GM18868 (cell line): ENCODE data around the gene PPP1R2C.

Experiments used
- ATAC-seq: cut with Tn5 transposase; IDR thresholded peaks from one replicate; pipeline ENCODE4 v1.9.1; 2021; ENCODE audit warnings: mild to moderate bottlenecking, moderate library complexity; ENCODE audit not compliant: unreplicated experiment

PPP1R2C gene

GRCh38 chrX:42751573-42751972 lies 26.4 kb downstream of the PPP1R2C start:
- no peak for ATAC-seq

DNA sequence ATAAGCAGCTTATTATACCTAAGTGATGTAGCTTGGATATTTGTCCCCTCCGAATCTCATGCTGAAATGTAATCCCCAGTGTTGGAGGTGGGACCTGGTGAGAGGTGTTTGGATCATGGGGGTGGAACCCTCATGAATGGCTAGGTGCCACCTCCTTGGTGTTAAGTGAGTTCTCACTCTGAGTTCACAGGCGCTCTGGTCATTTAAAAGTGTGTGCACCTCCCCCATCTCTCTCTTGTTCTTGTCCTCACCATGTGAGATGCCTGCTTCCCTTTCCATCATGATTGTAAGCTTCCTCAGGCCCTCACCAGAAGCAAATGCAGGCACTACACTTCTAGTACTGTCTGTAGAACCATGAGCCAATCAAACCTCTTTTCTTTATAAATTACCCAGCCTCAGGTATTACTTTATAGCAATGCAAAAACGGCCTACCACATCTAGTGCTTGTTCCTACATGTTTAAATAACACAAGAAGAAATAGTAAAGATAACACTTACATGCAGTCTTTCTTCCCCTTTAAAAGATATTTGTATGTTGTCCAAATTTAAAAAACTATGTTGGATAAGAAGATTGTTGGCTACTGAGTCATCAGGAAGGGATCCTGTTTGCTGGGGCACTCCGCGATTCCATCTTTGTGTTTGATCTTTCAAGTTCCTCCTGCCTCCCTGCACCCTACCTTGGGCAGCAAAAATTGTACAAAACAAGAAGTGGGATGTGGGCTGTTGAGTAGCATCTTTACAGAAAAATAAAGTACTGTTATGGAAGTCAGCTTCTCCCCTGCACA lies 29.7 kb downstream of the PPP1R2C start:
- no peak for ATAC-seq

DNA sequence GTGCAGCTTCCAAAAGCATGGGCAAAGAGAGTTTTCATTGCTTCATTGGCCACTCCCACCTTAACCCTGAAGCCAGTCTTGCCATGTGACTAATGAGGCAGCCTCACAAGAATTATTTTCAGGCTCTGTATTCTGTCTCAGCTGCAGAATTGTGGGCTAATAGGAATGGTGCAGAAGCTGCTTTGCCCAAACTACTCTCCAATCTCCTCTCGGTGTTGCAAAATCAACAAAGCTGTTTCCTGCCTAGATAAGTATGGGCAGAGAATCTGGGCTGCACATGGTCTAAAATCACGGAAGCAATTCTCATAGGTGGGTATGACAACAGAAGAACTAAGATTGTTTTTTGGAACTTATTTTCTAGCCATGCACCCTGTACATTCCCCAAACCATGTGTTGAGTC lies 31.4 kb downstream of the PPP1R2C start:
- ATAC-seq = no peak

DNA sequence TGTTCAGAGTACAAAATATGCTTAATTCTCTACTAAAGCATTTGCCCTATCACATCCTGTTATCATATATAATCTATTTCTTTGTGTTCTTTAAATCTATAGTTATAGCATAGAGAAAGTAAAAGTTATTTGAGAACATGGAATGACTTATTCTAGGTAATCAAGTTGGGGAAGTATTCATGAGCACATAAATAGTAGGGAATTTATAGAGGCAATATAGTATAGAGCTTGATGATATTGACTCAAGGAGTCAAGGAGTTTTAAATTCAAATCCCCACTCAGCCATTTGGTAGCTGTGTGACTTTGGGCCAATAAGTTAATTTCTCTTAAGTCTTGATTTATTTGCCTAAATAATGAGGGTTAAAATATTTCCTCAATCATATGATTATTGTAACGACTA lies 37.5 kb downstream of the PPP1R2C start:
- ATAC-seq = no peak

DNA sequence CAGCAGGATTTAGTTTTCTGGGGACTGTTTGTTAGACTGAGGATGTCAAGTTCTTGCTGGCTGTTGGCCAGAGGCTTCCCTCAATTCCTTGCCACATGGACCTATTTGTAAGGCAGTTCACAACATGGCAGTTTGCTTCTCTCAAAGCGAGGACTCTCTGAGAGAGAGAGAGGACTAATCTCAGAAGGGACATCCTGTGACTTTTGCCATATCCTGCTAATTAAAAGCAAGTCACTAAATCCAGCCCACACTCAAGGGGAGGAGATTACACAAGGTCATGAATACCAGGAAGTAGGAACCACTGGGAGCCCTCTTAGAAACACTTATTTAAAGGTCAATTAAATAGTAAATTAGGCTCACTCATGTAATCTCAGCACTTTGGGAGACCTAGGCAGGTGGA lies 38.2 kb downstream of the PPP1R2C start:
- no peak for ATAC-seq

DNA sequence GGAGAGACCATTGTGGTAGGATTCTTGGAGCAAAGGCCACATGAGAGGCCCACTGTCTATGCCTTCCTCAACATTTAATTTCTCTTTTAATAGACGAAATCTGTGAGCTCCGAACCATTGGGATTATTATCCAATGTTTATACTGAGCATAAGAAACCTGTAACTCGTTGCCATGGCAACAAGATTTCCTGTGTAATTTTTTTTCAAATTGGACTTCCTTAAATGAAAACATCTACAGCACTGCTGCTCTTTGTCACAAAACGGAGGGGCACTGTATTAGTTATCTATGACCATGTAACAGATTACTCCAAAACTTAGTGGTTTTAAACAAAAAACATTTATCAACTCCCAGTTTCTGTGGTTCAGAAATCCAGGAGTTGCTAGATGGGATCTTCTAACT lies 38.7 kb downstream of the PPP1R2C start:
- ATAC-seq = no peak

- no peak for ATAC-seq
Measured at GRCh38 chrX:42738552-42738951, 39.4 kb downstream of the PPP1R2C start.

GRCh38 chrX:42735250-42735649 lies 42.7 kb downstream of the PPP1R2C start:
- ATAC-seq = no peak

DNA sequence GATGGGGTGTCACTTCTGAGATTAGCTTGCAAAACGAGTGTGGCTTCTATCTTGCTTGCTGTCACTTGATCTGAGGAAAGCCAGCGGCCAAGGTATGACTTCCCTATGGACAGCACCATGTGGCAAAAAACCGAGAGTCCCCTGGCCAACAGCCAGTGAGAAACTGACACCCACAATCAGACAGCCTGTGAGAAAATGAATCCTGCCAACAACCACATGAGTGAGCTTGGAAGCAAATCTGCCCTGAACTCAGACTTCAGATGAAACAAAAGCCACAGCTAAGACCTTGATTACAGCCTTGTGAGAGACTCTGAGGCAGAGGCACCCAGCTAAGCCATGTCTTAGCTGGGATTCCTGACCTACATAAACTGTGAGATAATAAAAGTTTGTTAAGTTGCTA lies 45.5 kb downstream of the PPP1R2C start:
- ATAC-seq = no peak
